Bronchial epithelial cell (primary cell): ENCODE results near the gene SPDYE1. TPM values are rescaled to one million over a fixed set of nuclear protein-coding genes. Genes with fewer than 3 reads are reported as not detected.

Experiments
- DNase-seq: peaks from one replicate; pipeline ENCODE4 v3.0.0-alpha.2; 2010; ENCODE audit warnings: low read depth
- FAIRE-seq: peaks from 2 replicates; lab custom pipeline; 2011; peaks lifted over from hg19 to GRCh38; lab: Jason Lieb, UNC
- H3K27me3 ChIP-seq: 2 replicates; pipeline ENCODE4 v1.5.1; 2011; ENCODE audit warnings: low read length; ENCODE audit not compliant: control insufficient read depth, insufficient read depth
- H3K36me3 ChIP-seq: 2 replicates; pipeline ENCODE4 v1.5.1; 2011; ENCODE audit warnings: low read length; ENCODE audit not compliant: control insufficient read depth, insufficient read depth
- H3K4me3 ChIP-seq: 2 replicates; pipeline ENCODE4 v1.5.1; 2011; ENCODE audit warnings: mild to moderate bottlenecking, low read depth, low read length, control low read depth
- CTCF ChIP-seq: IDR thresholded peaks from 2 replicates; pipeline ENCODE4 v1.5.1; 2011; ENCODE audit warnings: mild to moderate bottlenecking, moderate library complexity, low read length, control low read depth, inconsistent platforms; ENCODE audit not compliant: insufficient read depth, severe bottlenecking
- total RNA-seq: library from RNA; depleted of rRNA; stranded (reverse); fragments of >200 nt; gene quantifications from 2 replicates; pipeline ENCODE4 v1.2.1, GENCODE V29; 2014

The SPDYE1 gene
- total RNA-seq, 1 donor from 2014 or later: not detected

GRCh38 chr7:44057181-44057848 lies 59.6 kb downstream of the SPDYE1 start:
- FAIRE-seq (peak; percentile 62), DNase-seq (no peak)
- no peaks in the 10 kb centered on the region for H3K27me3 ChIP-seq
- H3K4me3 ChIP-seq: no peak overlapping the region
- no peak for TF ChIP-seq CTCF
- H3K36me3 ChIP-seq: peaks cover 39% of the 10 kb centered on the region

- FAIRE-seq: peak; percentile 47
- Histone ChIP-seq H3K36me3 (peaks cover 34% of the 10 kb centered on the region), H3K4me3 (no peak overlapping the region), H3K27me3 (no peaks in the 10 kb centered on the region)
- peak; percentile 1 for TF ChIP-seq CTCF
- peak; percentile 76 for DNase-seq
These were observed 60.4 kb downstream of the SPDYE1 start for GRCh38 chr7:44057849-44058758.

DNA sequence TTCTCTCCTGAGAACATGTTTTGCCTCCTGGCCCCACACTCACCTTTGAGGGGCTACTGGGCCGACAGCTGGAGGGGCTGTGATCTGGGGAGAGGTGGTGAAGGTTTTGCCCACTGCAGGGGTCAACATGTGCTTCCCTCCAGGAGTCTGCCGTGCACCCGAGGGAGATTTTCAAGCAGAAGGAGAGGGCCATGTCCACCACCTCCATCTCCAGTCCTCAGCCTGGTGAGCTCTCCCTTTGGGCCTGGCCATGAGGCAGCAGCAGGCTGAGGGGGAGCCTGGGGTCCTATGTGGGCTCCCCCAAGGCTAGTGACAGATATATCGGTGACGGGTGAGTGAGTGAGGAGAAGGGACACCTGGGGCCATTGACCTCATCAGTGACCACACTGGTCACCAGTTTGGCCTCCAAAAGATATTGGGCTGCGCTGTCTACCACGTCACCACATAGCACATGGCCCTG lies 61.1 kb downstream of the SPDYE1 start:
- no peak for FAIRE-seq
- Histone ChIP-seq H3K4me3 (no peak overlapping the region), H3K27me3 (no peaks in the 10 kb centered on the region), H3K36me3 (peaks cover 34% of the 10 kb centered on the region)
- no peak for DNase-seq
- TF ChIP-seq CTCF: no peak

GRCh38 chr7:44059219-44060090 lies 61.8 kb downstream of the SPDYE1 start:
- Histone ChIP-seq H3K4me3 (no peak overlapping the region), H3K36me3 (peaks cover 34% of the 10 kb centered on the region), H3K27me3 (no peaks in the 10 kb centered on the region)
- DNase-seq: no peak
- TF ChIP-seq CTCF: no peak
- FAIRE-seq: no peak

Other genes starting within 250 kb of the SPDYE1 start
- gene BLVRA, start 239.2 kb upstream of the SPDYE1 start, total RNA-seq: 29.7 and 39.4 TPM in 2 replicates
- gene MRPS24, start 128.4 kb upstream of the SPDYE1 start, total RNA-seq: 83.2 and 110 TPM in 2 replicates
- gene URGCP, start 91.3 kb upstream of the SPDYE1 start, total RNA-seq: 31.1 and 31.3 TPM in 2 replicates
- 3.7 and 3.9 TPM in 2 replicates for gene UBE2D4, start 71.5 kb upstream of the SPDYE1 start, total RNA-seq
- gene DBNL, start 46.8 kb downstream of the SPDYE1 start, total RNA-seq: 87.9 and 110 TPM in 2 replicates
- 0.53 and 0.90 TPM in 2 replicates for gene PGAM2, start 67.7 kb downstream of the SPDYE1 start, total RNA-seq
- gene POLM, start 84.6 kb downstream of the SPDYE1 start, total RNA-seq: 6.3 and 7.7 TPM in 2 replicates
- gene AEBP1, start 106.4 kb downstream of the SPDYE1 start, total RNA-seq: 0.26 TPM in 2 replicates
- gene POLD2, start 125.7 kb downstream of the SPDYE1 start, total RNA-seq: 103 and 122 TPM in 2 replicates
- not detected in 2 replicates for gene MYL7, start 143.4 kb downstream of the SPDYE1 start, total RNA-seq
- 0.13 and 0.53 TPM in 2 replicates for gene GCK, start 191.5 kb downstream of the SPDYE1 start, total RNA-seq
- 74.5 and 109 TPM in 2 replicates for gene YKT6, start 203.1 kb downstream of the SPDYE1 start, total RNA-seq